HG02852 (cell line): ENCODE data around the gene BCAS4.
"Not testable (repeated sequence)": the region's sequence is repeated elsewhere in the genome, so short reads cannot be mapped to it uniquely, and the experiment has no call there.

Source experiments
- ATAC-seq: cut with Tn5 transposase; IDR thresholded peaks from one replicate; pipeline ENCODE4 v1.9.1; 2021; ENCODE audit warnings: mild to moderate bottlenecking, moderate library complexity; ENCODE audit not compliant: unreplicated experiment

BCAS4 gene

DNA sequence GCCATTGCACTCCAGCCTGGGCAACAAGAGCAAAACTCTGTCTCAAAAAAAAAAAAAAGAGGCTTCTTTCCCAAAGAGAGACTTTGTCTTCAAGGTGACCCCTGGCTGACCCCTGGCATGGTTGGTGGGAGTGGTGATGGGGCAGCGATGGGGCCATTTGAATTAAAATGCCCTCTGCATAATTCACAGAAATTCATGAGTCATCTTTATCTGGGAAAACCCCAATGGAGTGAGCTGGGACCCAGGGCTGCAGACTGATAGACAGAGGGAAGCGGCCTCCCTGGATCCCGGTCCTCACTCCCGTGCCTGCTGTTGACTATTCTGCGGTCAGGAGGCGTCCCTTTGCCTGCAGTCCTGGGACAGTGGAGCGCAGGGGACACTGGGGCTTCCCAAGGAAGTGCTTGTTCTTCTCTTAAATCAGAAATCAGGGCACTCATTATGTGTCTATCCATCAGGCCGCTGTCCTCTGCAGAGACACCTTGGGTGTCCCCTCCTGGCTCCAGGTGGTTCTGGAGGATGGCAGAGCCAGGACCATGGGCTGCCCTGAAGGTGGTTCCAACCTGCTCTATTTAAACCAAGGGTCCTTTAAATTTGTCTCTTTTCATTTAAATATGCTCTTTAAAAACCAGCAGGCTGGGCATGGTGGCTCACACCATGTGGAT, 23.3 kb upstream of the BCAS4 start:
- not testable (repeated sequence) for ATAC-seq

GRCh38 chr20:50772420-50773185, 22.3 kb upstream of the BCAS4 start:
- no peak for ATAC-seq

DNA sequence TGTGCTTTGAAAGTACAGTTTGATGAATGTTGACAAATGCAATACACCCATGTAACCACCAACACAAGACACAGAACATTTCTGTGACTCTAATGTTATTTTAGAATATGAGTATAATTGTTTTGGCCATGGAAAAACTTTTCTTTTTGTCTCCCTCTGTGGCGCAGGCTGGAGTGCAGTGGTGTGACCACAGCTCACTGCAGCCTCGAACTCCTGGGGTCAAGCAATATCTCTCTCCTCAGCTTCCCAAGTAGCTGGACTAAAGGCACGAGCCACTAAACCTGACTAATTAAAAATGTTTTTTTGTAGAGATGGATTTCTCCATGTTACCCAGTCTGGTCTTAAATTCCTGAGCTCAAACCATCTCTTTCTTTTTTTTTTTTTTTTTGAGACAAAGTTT, 20.3 kb upstream of the BCAS4 start:
- ATAC-seq, result no peak

DNA sequence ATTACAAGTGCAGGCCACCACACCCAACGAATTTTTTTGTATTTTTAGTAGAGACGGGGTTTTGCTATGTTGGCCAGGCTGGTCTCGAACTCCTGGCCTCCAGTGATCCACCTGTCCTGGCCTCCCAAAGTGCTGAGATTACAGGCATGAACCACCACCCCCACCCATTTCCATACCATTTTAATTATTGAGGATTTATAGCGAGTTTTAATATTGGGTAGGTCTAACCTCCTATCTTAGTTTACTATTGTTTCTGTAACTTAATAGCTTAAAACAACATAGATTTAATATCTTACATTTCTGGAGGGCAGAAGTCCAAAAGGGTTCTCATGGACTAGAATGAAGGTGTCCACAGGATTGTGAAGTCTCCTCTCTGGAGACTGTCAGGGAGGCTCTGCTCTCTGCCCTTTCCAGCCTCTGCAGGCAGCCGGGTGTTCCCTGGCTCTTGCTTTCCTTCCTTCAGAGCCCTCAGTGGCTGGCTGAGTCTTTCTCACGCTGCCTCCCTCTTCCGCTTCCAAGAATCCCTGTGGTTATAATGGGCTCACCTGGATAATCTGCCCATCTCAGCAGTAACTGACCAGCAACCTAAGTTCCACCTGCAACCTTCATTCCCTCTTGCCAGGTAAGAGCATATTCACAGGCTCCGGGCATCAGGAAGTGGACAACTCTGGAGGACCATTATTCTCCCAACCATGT, 18.6 kb upstream of the BCAS4 start:
- ATAC-seq, result no peak

DNA sequence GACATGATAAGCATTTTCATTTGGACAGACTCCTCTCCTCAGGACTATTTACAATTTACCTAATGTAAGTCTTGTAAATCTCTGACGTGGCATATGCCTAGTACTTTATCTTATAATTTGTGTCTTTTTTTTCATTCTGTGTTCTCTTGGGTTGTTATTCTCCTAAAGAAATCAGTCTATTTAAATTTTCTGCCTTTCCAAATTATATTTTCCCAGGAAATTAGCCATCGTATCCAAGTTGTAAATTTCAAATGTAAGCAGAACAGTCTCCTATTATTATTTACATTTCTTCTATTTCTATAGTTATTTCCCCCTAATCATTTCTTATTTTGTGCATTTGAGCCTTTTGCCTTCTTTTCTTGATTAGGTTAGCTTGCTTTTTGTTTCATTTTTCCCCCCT, 17.5 kb upstream of the BCAS4 start:
- no peak for ATAC-seq

GRCh38 chr20:50778994-50779393, 15.9 kb upstream of the BCAS4 start:
- not testable (repeated sequence) for ATAC-seq

GRCh38 chr20:50783390-50783789, 11.5 kb upstream of the BCAS4 start:
- no peak for ATAC-seq

- no peak for ATAC-seq
These were observed 11.0 kb upstream of the BCAS4 start for GRCh38 chr20:50783903-50784302.

DNA sequence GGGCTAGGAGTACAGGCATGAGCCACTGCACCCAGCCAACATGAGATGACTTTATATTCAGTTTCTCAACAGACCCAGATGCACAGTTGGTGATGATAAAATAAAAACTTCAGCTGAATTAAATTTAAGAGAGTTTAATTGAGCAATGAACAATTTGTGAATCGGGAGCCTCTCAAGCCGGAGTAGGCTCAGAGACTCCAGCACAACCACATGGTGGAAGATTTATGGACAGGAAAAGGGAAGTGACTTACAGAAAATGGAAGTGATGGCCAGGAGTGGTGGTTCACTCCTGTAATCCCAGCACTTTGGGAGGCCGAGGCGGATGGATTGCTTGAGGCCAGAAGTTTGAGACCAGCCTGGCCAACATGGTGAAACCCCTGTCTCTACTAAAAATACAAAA, 10.4 kb upstream of the BCAS4 start:
- ATAC-seq, result no peak

DNA sequence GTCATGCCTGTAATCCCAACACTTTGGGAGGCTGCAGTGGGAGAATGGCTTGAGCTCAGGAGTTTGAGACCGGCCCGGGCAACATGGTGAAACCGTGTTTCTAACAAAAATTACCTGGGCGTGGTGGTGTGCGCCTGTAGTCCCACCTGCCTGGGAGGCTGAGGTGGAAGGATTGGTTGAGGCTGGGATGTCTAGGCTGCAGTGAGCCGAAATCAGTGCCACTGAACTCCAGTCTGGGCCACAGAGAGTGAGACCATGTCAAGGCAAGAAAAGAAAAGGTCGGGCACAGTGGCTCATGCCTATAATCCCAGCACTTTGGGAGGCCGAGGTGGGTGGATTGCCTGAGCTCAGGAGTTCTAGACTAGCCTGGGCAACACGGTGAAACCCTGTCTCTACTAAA, 8.2 kb upstream of the BCAS4 start:
- ATAC-seq, result no peak

- no peak for ATAC-seq
These were observed 7.7 kb upstream of the BCAS4 start for GRCh38 chr20:50787181-50787580.

DNA sequence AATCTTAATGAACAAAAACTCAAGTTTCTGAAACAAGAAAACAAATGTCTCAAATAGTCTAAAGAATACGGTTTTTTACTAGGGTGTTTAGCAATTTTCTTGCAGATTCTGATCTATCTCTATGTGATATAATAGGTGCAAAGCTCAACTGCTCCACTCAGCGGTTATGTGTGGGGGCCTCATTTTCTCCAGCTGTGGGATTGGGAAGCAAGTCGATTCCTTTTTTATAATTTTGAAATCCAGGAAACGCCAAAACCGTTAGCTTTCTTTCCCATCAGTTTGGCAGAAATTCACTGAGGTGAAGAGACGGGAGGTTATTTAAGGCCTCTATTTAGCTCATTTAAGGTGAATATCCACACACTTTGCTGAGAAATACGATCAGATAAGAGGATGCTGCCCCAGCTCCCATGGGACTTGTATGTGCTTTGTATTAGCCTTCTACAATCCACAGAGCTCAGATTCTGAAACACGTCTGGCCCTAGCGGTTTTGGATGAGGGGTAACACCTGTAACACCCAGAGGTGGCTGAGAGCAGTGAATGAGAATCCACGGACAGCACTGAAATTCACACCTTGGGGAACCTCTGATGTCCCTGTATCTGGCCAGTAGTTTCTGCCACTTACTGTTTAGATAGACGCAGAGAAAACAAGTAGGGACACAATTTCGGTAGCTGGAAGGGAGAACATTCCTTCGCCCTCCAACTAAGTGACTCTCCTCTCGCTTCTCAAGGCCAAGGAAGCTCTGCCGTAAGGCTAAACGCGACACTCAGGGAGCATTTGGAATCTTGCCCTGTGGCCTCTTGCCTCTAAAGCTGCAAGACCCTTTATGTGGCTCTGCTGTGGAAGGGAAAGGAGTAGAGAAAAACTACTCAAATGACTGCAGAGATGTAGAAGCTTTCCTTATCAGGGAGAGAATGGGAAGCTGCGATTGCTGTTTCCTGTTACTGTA, 6.5 kb upstream of the BCAS4 start:
- no peak for ATAC-seq

- no peak for ATAC-seq
These were observed 4.8 kb upstream of the BCAS4 start for GRCh38 chr20:50789968-50790650.

DNA sequence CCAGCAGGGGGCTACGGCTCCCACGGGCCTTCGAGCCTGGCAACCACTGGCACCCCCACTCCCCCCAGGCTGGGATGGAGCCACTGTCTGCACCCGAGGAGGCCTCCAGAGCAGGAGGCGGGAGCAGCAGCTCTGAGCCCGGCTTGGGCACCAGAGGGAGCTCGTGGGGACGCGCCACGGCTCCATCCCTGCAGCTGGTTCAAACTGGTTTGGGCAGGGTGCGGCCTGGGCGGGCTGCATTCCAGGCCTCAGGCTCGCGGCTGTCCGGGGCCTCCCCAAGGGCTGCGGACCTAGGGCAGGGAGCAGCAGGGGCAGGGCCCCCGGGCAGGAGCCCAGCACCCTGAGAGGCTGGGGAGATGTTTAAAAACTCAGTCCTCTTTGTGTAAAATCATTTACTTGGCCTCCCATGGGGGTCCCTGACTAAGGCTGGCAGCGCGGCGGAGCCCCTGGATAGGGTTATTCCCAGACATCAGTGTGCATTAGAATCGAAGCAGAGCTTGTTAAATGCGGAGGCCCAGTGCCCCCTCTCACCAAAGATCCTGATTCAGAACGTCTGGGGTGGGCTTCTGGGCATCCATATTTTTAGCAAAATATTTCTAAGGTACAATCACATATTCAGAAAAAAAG, 4.1 kb upstream of the BCAS4 start:
- peak; percentile 56 for ATAC-seq

DNA sequence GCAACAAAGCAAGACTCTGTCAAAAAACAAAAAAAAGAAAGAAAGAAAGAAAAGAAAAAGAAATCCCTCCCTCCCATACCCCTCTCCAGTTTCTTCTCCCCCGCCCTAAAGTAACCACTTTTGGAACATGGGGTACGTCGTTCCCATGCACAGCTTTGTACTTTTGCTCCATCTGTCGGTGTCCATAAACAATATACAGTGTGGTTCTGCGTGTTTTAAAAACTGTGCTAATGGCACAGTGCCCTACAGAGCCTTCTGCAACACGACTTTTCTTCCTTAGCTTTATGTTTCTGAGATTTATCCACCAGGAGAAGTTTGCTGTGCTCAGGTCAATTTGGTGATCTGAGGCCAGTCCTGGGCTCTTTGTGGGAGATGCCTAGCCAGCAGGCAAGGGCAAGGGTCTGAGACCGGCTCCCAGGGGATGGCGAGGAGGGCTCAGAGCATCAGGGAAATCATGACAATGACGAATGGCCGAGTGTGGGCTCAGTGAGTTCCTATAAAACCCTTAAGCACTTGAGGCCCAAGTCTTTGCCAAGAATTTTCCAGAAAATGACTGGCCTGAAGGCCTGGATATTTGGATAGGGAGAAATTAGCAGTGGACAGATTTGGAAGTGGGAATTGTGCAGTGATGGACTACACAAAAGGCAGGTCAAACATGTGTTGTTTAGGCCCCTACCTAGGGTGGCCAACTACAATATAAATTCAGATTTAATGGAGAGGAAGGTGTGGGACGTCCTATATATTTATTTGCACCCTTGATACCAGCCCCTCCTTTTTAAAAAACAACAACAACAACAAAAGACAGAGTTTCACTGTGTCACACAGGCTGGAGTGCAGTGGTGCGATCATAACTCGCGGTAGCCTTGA, 1.9 kb upstream of the BCAS4 start:
- no peak for ATAC-seq

GRCh38 chr20:50793575-50794016, 1.3 kb upstream of the BCAS4 start:
- ATAC-seq, result not testable (repeated sequence)

GRCh38 chr20:50794181-50794845, 548 bp upstream of the BCAS4 start:
- no peak for ATAC-seq

- ATAC-seq, result no peak
These were observed 2.3 kb downstream of the BCAS4 start for GRCh38 chr20:50797142-50797541.
